SK-N-SH treated with all-trans-retinoic acid at 6 μM for 48 hours (cell line): ENCODE data around the gene LAIR1.
"Not testable (repeated sequence)": the region's sequence is repeated elsewhere in the genome, so short reads cannot be mapped to it uniquely, and the experiment has no call there.

Experiments used
- ARNTL ChIP-seq: fragments of 450-650 bp; formaldehyde crosslinking; IDR thresholded peaks from 2 replicates; pipeline ENCODE4 v1.5.0; 2020; ENCODE audit warnings: low read depth, mild to moderate bottlenecking, moderate library complexity, borderline replicate concordance
- BACH2 ChIP-seq: fragments of 250-450 bp; sonication (Bioruptor Pico); IDR thresholded peaks from 2 replicates; pipeline ENCODE4 v1.9.0; 2021; ENCODE audit warnings: mild to moderate bottlenecking, borderline replicate concordance
- OSR1 ChIP-seq: fragments of 250-450 bp; sonication (Bioruptor Pico); IDR thresholded peaks from 2 replicates; pipeline ENCODE4 v1.8.0; 2022; ENCODE audit warnings: moderate library complexity, mild to moderate bottlenecking, inconsistent platforms
- PPARA ChIP-seq: fragments of 250-450 bp; sonication (Bioruptor Pico); IDR thresholded peaks from 2 replicates; pipeline ENCODE4 v1.5.0; 2020; ENCODE audit warnings: mild to moderate bottlenecking, borderline replicate concordance
- RARB ChIP-seq: fragments of 250-450 bp; sonication (Bioruptor Pico); IDR thresholded peaks from 2 replicates; pipeline ENCODE4 v1.8.0; 2021; ENCODE audit warnings: mild to moderate bottlenecking, moderate library complexity
- ZC3H10 ChIP-seq: fragments of 250-450 bp; sonication (Bioruptor Pico); IDR thresholded peaks from 2 replicates; pipeline ENCODE4 v1.5.1; 2021; ENCODE audit warnings: mild to moderate bottlenecking, moderate library complexity
- ZFP3 ChIP-seq: fragments of 250-450 bp; sonication (Bioruptor Pico); IDR thresholded peaks from 2 replicates; pipeline ENCODE4 v1.5.0; 2020; ENCODE audit warnings: mild to moderate bottlenecking, moderate library complexity
- ZFP30 ChIP-seq: fragments of 450-650 bp; formaldehyde crosslinking; IDR thresholded peaks from 2 replicates; pipeline ENCODE4 v1.5.0; 2022; ENCODE audit warnings: mild to moderate bottlenecking, moderate library complexity
- ZNF70 ChIP-seq: fragments of 450-650 bp; formaldehyde crosslinking; IDR thresholded peaks from 2 replicates; pipeline ENCODE4 v1.5.0; 2020; ENCODE audit warnings: mild to moderate bottlenecking, moderate library complexity
- ZNF8 ChIP-seq: fragments of 450-650 bp; formaldehyde crosslinking; IDR thresholded peaks from 2 replicates; pipeline ENCODE4 v1.5.0; 2020; ENCODE audit warnings: mild to moderate bottlenecking, moderate library complexity
- TF ChIP-seq, protein P1 (sequence below): fragments of 250-450 bp; sonication (Bioruptor Pico); IDR thresholded peaks from 2 replicates; pipeline ENCODE4 v1.8.0; 2020; ENCODE audit warnings: mild to moderate bottlenecking, moderate library complexity, borderline replicate concordance
- TF ChIP-seq, protein P2 (sequence below): fragments of 250-450 bp; sonication (Bioruptor Pico); IDR thresholded peaks from 2 replicates; pipeline ENCODE4 v1.5.1; 2020; ENCODE audit warnings: low read depth, mild to moderate bottlenecking, moderate library complexity

DNA sequence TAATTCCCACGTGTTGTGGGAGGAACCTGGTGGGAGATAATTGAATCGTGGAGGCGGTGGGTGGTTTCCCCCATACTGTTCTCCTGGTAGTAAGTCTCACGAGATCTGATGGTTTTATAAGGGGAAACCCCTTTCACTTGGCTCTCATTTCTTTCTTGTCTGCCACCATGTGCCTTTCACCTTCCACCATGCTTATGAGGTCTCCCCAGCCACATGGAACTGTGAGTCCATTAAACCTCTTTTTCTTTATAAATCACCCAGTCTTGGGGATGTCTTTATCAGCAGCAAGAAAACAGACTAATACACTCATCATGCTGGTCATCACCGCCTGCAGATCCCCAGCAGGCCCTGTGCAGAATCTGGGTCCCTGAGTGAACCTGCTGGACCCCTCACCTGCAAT, 36.0 kb downstream of the LAIR1 start:
- TF ChIP-seq, protein P1, sequence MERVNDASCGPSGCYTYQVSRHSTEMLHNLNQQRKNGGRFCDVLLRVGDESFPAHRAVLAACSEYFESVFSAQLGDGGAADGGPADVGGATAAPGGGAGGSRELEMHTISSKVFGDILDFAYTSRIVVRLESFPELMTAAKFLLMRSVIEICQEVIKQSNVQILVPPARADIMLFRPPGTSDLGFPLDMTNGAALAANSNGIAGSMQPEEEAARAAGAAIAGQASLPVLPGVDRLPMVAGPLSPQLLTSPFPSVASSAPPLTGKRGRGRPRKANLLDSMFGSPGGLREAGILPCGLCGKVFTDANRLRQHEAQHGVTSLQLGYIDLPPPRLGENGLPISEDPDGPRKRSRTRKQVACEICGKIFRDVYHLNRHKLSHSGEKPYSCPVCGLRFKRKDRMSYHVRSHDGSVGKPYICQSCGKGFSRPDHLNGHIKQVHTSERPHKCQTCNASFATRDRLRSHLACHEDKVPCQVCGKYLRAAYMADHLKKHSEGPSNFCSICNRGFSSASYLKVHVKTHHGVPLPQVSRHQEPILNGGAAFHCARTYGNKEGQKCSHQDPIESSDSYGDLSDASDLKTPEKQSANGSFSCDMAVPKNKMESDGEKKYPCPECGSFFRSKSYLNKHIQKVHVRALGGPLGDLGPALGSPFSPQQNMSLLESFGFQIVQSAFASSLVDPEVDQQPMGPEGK, result not testable (repeated sequence)
- TF ChIP-seq RARB (CRISPR knock-in tag); PPARA; ZNF8; OSR1 (CRISPR knock-in tag); ZNF70 (CRISPR knock-in tag); ZFP30 (CRISPR knock-in tag); ZFP3 (CRISPR knock-in tag); BACH2 (CRISPR knock-in tag); ARNTL (CRISPR knock-in tag); ZC3H10 (CRISPR knock-in tag): not testable (repeated sequence)
- TF ChIP-seq, protein P2, sequence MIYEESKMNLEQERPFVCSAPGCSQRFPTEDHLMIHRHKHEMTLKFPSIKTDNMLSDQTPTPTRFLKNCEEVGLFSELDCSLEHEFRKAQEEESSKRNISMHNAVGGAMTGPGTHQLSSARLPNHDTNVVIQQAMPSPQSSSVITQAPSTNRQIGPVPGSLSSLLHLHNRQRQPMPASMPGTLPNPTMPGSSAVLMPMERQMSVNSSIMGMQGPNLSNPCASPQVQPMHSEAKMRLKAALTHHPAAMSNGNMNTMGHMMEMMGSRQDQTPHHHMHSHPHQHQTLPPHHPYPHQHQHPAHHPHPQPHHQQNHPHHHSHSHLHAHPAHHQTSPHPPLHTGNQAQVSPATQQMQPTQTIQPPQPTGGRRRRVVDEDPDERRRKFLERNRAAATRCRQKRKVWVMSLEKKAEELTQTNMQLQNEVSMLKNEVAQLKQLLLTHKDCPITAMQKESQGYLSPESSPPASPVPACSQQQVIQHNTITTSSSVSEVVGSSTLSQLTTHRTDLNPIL (CRISPR knock-in tag), result not testable (repeated sequence)
